IPS-18a (cell line): ENCODE measurements around the gene CDC45.

ENCODE experiments used
- H3K27ac ChIP-seq: one replicate; pipeline ENCODE4 v1.5.1; 2013; ENCODE audit warnings: low read length
- H3K27me3 ChIP-seq: one replicate; pipeline ENCODE4 v1.6.1; 2013; ENCODE audit warnings: mild to moderate bottlenecking, low read length; ENCODE audit not compliant: control insufficient read depth, insufficient read depth
- H3K36me3 ChIP-seq: one replicate; pipeline ENCODE4 v1.6.1; 2013; ENCODE audit warnings: low read depth, low read length; ENCODE audit not compliant: control insufficient read depth
- H3K4me1 ChIP-seq: one replicate; pipeline ENCODE4 v1.6.1; 2013; ENCODE audit warnings: low read depth, low read length; ENCODE audit not compliant: control insufficient read depth
- H3K4me3 ChIP-seq: one replicate; pipeline ENCODE4 v1.5.1; 2013; ENCODE audit warnings: low read length
- H3K9ac ChIP-seq: one replicate; pipeline ENCODE4 v1.6.1; 2013; ENCODE audit warnings: mild to moderate bottlenecking, low read length, moderate library complexity
- H3K9me3 ChIP-seq: one replicate; pipeline ENCODE4 v1.6.1; 2013; ENCODE audit warnings: low read depth, low read length; ENCODE audit not compliant: control insufficient read depth

CDC45 gene

DNA sequence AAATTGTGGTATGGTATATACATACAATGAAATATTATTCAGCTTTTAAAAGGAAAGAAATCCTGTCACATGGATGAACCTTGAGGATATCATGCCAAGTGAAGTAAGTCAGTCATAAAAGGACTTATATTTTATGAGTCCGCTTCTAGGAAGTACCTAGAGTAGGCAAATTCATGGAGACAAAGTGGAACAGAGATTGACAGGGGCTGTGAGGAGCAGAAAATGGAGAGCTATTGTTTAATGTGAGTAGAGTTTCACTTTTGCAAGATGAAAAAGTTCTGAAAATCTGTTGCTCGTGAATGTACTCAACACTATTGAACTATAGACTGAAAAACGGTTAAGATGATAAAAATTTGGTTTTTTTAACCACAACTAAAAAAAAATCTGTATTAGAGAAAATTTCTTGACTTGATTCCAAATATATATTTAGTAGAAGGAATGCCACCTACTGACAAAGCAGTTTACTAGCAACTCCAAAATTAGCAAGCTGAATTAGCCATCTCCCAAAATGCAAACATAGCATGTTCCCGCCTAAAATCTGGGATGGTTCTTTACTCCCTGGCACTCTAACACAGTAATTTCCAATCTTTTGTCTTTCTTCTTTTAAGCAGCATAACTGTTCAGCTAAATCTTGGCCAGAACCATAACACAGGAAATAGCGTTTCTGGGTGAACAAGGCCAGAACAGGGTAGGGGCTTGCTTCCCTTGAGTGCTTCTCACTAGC, 2.2 kb upstream of the CDC45 start:
- no peak overlapping the region for H3K27ac ChIP-seq
- peaks cover 21% of the 10 kb centered on the region for H3K36me3 ChIP-seq
- peak overlapping the region; percentile 86 for H3K4me3 ChIP-seq
- H3K9me3 ChIP-seq: no peaks in the 10 kb centered on the region
- no peaks in the 10 kb centered on the region for H3K27me3 ChIP-seq
- peak overlapping the region; percentile 95 for H3K9ac ChIP-seq
- peaks cover 5% of the 10 kb centered on the region for H3K4me1 ChIP-seq

DNA sequence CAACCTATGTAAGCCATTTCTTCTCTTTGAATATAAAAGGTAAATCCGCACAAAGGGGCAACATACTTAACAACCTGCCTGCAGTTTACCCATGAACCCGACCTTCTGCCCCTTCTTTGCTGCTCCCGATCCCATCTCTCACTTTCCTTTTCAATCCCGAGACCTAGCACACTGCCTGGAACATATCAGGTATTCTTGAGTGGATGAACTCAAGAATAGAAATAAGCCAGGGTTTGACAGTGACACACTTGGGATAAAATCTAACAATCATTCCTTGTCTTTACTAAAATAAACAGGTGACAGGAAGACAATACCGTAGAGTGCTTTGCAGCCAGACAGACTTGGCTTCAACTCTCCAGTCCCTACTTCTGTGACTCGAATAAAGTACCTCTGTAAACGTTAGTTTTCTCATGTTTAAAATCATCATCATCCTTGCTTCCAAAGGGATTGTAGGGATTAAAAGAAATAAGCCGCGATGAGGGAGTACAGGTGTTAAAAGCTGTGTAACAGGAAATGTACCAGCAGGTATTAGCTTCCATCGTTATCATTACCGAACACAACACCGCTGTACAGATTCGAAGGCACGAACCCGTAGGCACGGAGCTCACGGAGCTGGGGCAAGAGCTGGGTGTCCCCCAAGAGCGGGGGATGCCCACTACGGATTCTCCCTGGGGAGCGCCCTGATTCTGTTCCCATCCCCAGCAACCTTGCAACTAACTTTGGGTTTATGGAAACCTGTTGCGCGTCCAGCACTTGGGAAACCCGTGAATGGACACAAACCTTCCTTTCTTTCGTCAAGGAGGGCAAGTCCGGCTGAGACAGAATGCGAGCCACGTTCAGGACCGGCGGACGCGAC, 1.4 kb upstream of the CDC45 start:
- peaks cover 20% of the 10 kb centered on the region for H3K36me3 ChIP-seq
- peak overlapping the region; percentile 95 for H3K9ac ChIP-seq
- H3K4me3 ChIP-seq: peak overlapping the region; percentile 86
- H3K4me1 ChIP-seq: peaks cover 5% of the 10 kb centered on the region
- no peaks in the 10 kb centered on the region for H3K9me3 ChIP-seq
- peak overlapping the region; percentile 33 for H3K27ac ChIP-seq
- H3K27me3 ChIP-seq: no peaks in the 10 kb centered on the region

DNA sequence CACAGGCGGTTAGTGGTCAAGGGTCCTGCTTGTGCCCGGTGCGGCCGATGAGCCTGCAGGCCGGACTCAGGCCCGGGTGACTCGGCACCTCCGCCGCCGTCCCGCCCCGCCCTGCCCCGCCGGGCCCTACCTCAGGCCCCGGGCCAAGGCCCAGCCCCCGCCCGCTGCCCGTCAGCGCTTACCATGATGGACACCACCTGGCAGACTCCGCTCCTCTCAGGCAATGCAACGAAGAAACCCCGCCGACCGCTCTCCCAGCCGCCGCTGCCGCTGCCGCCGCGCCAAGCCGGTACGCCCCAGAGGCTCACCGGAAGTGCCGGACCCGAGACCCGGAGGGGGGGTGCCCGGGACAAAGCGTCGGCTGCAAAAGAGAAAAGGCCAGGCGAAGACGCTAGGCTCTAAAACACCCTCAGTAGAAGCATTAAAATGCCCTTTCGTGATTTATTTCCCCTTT, 792 bp upstream of the CDC45 start, which contains the start of gene UFD1:
TSS of gene UFD1 (minus strand) at position 293 of the 454 bp plus-strand sequence. CDS start at position 185, 108 bp downstream.
- Histone ChIP-seq H3K27ac (peak within 1 kb of the TSS; percentile 100), H3K9me3 (no peaks in the 10 kb centered on the region), H3K36me3 (peaks cover 20% of the 10 kb centered on the region), H3K4me3 (peak within 1 kb of the TSS; percentile 86), H3K9ac (peak within 1 kb of the TSS; percentile 95), H3K27me3 (no peaks in the 10 kb centered on the region), H3K4me1 (peaks cover 5% of the 10 kb centered on the region)

DNA sequence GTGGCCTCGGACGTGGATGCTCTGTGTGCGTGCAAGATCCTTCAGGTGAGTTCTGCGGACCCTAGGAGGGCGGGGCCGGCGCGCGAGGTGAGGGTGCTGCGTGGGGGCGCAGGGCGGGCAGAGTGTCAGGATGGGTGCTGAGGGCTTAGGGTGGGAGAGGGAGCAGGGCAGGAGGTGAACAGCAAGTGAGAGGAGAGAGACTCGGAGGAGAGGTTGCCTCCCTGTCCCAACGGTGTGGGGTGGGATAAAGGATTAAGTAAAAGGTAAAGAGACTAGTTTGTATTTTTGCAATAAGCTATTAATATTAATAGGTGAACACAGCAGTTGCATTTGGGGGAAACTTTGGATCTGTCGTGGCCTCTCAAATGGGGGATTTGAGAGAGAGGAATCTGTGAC, 451 bp downstream of the CDC45 start:
- peak overlapping the region; percentile 86 for H3K4me3 ChIP-seq
- H3K27ac ChIP-seq: no peak overlapping the region
- H3K4me1 ChIP-seq: peaks cover 5% of the 10 kb centered on the region
- peaks cover 30% of the 10 kb centered on the region for H3K36me3 ChIP-seq
- H3K9me3 ChIP-seq: no peaks in the 10 kb centered on the region
- peak overlapping the region; percentile 95 for H3K9ac ChIP-seq
- H3K27me3 ChIP-seq: no peaks in the 10 kb centered on the region

DNA sequence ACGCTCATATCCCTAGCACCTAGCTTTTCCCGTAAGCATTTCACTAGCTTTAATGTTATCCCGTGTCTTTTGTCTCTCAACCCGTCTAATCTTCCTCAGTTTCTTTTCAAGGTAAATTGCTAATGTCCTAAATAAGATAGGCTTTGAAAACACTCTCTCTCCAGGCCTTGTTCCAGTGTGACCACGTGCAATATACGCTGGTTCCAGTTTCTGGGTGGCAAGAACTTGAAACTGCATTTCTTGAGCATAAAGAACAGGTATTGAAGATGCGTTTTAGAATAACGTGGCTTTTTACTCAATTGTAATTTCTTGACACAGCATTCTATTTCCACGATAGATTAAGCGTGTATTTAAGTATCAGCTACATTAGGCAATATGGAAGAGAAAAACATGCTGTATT, 1.1 kb downstream of the CDC45 start:
- Histone ChIP-seq H3K36me3 (peaks cover 37% of the 10 kb centered on the region), H3K4me1 (peaks cover 5% of the 10 kb centered on the region), H3K27me3 (no peaks in the 10 kb centered on the region), H3K27ac (no peak overlapping the region), H3K9me3 (no peaks in the 10 kb centered on the region), H3K9ac (peak overlapping the region; percentile 95), H3K4me3 (peak overlapping the region; percentile 86)

DNA sequence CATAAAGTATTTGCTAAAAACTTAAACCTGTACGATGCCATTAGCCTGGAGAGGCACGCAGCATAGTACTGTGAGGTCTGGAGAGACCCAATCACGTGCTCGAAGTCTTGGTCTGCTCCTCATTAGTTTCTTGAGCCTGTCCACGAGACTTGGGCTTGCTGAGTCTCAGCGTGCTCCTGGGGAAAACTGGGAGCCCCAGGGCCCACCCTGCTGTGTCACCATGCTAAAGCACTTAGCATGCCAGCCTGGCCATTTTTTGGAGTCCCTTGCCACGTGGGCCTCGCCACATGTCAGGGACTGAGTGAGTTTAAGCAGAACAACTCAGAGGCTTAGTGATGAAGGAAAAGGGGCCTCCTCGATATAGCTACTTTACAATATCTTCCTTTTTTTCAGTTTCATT, 2.6 kb downstream of the CDC45 start:
- no peak overlapping the region for H3K4me3 ChIP-seq

DNA sequence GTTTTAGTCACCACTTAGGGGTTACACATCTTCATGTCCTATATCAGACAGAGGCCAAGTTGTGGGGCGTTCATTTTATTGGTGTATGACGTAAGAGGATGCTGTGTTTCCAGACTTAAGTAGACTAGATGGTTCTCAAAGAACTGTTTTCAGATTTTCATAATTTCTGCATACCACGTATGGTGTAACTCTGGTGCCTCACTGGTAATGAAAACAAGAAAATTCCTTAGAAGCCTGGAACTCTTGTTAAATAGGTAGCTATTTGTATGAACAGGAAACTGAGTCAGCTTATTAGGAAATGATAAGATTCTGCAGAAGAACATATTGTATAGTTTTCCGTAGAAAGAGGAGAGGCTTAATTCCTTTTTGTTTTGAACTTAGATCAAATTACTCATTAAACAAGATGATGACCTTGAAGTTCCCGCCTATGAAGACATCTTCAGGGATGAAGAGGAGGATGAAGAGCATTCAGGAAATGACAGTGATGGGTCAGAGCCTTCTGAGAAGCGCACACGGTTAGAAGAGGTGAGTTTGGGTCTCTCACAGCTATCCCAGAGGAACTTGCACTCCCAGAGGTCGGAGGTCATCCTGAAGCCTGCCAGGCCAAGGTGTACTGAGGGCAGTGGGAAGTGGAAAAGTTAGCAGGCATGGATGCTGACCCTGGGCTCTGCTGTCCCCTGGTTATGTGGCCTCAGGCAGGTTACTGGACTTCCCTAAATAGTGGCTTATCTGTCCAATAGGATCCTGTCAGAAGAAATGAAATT, 3.9 kb downstream of the CDC45 start:
- Histone ChIP-seq H3K27me3 (no peaks in the 10 kb centered on the region), H3K27ac (no peak overlapping the region), H3K36me3 (peaks cover 49% of the 10 kb centered on the region), H3K4me1 (no peaks in the 10 kb centered on the region), H3K4me3 (no peak overlapping the region), H3K9ac (no peak overlapping the region), H3K9me3 (no peaks in the 10 kb centered on the region)

More for the DNA sequence above, 2.6 kb downstream of the CDC45 start:
- no peak overlapping the region for H3K9ac ChIP-seq
- no peaks in the 10 kb centered on the region for H3K27me3 ChIP-seq
- H3K36me3 ChIP-seq: peaks cover 42% of the 10 kb centered on the region
- H3K4me1 ChIP-seq: peaks cover 5% of the 10 kb centered on the region
- H3K27ac ChIP-seq: no peak overlapping the region
- H3K9me3 ChIP-seq: no peaks in the 10 kb centered on the region

DNA sequence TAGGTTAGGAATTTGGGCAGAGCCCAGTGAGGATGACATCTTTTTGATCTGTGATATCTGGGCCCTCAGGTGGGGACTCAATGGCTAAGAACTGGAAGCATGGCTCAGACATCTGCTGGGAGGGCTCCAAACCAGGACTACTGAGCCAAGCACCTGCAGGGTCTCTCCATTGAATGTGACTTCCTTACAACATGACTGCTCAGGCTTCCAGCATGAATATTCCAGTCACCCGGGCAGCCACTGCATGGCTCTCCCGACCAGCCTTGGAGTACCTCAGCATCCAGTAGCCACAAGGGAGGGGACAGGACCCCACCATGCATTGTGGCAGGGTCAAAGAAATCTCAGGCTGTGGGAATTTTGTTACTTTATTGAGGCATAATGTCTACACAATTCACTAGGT, 8.6 kb downstream of the CDC45 start:
- H3K36me3 ChIP-seq: peaks cover 59% of the 10 kb centered on the region
- H3K27ac ChIP-seq: no peak overlapping the region
- H3K4me3 ChIP-seq: no peak overlapping the region
- no peaks in the 10 kb centered on the region for H3K9me3 ChIP-seq
- no peak overlapping the region for H3K9ac ChIP-seq
- H3K4me1 ChIP-seq: no peaks in the 10 kb centered on the region
- H3K27me3 ChIP-seq: no peaks in the 10 kb centered on the region

DNA sequence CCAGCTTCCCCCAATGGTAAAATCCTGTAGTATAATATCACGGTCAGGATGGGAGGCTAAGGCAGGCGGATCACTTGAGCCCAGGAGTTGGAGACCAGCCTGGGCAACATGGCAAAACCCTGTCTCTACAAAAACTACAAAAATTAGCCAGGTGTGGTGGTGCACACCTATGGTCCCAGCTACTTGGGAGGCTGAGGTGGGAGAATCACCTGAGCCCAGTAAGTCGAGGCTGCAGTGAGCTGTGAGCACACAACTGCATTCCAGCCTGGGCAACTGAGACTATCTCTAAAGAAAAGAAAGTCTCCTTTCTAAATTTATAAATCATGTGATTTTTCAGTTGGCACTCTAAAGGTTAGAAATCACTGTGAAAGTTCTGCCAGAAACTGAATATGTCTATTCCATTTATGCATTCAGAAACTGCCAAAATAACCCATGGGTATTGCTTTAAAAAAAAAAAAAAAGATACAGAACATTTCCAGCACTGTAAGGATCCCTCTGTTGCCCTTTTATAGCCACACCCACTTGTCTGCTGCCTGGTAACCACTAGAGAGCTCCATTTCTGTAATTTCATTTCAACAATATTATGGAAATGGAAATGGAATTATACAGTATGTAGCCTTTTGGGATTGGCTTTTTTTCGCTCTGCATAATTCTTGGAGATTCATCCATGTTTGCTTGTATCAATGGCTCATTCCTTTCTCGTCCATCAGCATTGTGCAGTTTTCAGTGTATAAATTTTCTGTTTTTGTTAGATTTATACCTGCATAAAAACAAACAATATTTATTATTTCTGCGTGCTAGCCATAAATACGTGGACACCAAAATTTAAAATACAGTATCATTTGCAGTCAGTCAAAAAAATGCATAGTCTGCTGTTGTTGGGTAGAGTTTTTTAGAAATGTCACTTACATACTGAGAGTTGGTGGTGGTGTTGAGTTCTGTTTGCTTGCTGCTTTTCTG, 9.4 kb downstream of the CDC45 start:
- Histone ChIP-seq H3K9ac (no peak overlapping the region), H3K4me1 (no peaks in the 10 kb centered on the region), H3K27me3 (no peaks in the 10 kb centered on the region), H3K9me3 (no peaks in the 10 kb centered on the region), H3K36me3 (peaks cover 54% of the 10 kb centered on the region), H3K4me3 (no peak overlapping the region), H3K27ac (no peak overlapping the region)

DNA sequence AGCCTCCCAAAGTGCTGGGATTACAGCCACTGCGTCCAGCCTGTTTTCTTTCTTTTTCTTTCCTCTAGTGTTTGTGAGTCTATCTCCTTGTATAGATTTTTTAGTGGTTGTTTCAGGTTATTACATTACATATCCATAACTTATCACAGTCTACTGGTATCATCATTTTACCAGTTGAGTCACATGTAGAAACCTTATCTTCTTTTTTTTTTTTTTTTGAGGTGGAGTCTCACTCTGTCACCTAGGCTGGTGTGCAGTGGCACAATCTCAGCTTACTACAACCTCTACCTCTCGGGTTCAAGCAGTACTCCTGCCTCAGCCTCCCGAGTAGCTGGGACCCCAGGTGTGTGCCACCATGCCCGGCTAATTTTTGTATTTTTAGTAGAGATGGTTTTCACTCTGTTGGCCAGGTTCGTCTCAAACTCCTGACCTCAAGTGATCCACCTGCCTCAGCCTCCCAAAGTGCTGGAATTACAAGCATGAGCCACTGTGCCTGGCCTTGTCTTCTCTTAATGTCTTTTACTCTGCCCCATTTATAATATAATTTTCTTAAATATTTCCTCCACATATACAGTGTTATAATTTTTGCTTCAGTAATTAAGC, 11.0 kb downstream of the CDC45 start:
- H3K9me3 ChIP-seq: no peaks in the 10 kb centered on the region
- no peak overlapping the region for H3K9ac ChIP-seq
- H3K36me3 ChIP-seq: peaks cover 52% of the 10 kb centered on the region
- H3K27ac ChIP-seq: no peak overlapping the region
- no peaks in the 10 kb centered on the region for H3K27me3 ChIP-seq
- H3K4me3 ChIP-seq: no peak overlapping the region
- no peaks in the 10 kb centered on the region for H3K4me1 ChIP-seq
